Fibroblast of skin of abdomen (primary cell): ENCODE data around the gene CCT7. TPM values are rescaled to one million over a fixed set of nuclear protein-coding genes. Genes with fewer than 3 reads are reported as not detected.
"Not testable (repeated sequence)": the region's sequence is repeated elsewhere in the genome, so short reads cannot be mapped to it uniquely, and the experiment has no call there.

Experiments used
- DNase-seq: peaks from one replicate; pipeline ENCODE4 v3.0.0-alpha.2; 2013
- polyA plus RNA-seq, 2 experiments: library from polyadenylated mRNA; unstranded; fragments of 120-200 nt; gene quantifications; one replicate each; pipeline ENCODE4 v1.2.1, GENCODE V29; 2013; ENCODE audit not compliant: insufficient read length in 2 of 2

CCT7 gene
- 262 TPM for polyA plus RNA-seq (2013, experiment 1 of 2; ENCODE audit: insufficient read length)
- 255 TPM for polyA plus RNA-seq (2013, experiment 2 of 2; ENCODE audit: insufficient read length)

DNA sequence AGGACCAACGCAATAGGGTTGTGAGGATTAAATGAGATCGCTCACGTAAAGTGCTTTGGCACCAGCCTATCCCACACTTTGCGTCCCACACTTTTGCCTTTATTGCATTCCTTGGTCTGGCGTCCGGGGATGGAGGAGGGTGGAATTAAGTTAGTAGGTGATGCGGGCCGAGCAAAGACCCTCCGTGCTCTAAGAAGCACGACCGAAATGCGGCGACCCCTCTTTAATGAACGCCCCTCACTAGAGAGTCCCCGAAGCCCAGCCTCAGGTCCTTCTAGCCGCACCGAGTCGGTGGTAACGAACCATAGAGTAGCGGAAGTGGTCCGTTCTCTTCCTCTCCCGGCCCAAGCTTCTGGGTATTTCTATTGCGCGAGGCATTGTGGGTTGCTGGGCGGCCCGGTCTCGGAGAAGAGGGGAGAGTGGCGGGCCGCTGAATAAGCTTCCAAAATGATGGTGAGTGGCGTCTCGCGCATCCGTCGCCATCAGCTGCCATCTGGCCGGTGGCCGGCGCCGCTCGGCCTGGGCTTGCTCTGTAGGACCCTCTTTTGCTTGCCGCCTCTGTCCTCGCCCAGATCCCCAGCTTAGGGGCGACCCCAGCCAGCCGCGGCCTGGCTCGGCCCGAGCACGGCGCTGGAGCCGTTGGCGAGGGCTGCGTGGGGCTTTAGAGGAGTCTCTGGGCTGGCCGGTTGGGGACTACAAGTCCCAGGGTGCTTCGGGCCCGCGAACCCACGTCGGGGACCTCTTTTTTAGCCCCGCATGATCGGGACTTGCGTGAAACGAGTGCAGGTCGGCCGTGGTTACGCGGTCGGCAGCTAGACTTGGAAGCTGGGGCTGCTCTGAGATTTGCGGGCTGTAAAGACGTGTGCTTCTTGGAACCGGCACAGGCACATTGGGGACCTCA, at the start of gene CCT7:
Gene CCT7, plus strand, starts transcription at position 377 of the 901 bp plus-strand sequence. Its CDS starts 71 bp downstream, at position 448.
- DNase-seq = peak; percentile 91

- DNase-seq = no peak
These were observed 48.1 kb upstream of the CCT7 start for GRCh38 chr2:73185965-73186364.

- DNase-seq = no peak
These were observed 46.6 kb upstream of the CCT7 start for GRCh38 chr2:73187549-73187948.

DNA sequence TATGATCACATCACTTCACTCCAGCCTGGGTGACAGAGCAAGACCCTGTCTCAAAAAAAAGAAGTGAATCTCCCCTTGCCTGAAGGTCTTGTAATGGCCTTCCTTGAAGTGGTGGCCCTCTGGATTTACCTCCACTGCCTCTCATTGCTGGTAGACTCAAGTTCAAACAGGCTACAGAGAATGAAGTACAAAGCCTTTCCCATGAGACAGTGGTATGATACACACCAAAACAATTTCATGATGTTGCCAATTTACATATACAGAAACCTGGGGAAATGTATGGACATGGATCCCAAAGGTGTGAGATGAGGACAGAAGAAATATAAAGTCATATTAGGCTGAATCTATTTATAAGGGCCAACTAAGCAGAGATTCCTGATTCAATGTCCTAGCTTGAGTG, 36.5 kb upstream of the CCT7 start:
- no peak for DNase-seq

DNA sequence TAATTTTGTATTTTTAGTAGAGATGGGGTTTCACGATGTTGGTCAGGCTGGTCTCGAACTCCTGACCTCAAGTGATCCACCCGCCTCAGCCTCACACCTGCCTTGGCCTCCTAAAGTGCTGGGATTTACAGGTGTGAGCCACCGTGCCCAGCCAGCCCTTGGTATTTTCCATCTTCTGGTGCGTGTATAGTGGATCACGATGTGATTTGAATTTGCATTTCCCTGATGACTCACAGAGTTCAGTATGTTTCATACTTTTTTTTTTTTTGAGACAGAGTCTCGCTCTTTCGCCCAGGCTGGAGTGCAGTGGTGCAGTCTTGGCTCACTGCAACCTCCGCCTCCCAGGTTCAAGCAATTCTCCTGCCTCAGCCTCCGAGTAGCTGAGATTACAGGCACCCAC, 33.8 kb upstream of the CCT7 start:
- DNase-seq = not testable (repeated sequence)

- DNase-seq = no peak
These were observed 31.7 kb upstream of the CCT7 start, which contains the start of gene NOTO for GRCh38 chr2:73202156-73203054. Gene NOTO (plus strand): TSS chr2:73202574. CDS start chr2:73202667, 93 bp downstream.

- no peak for DNase-seq
These were observed 30.9 kb upstream of the CCT7 start for GRCh38 chr2:73203055-73203681.

- peak; percentile 76 for DNase-seq
These were observed 28.5 kb upstream of the CCT7 start for GRCh38 chr2:73205611-73206010.

DNA sequence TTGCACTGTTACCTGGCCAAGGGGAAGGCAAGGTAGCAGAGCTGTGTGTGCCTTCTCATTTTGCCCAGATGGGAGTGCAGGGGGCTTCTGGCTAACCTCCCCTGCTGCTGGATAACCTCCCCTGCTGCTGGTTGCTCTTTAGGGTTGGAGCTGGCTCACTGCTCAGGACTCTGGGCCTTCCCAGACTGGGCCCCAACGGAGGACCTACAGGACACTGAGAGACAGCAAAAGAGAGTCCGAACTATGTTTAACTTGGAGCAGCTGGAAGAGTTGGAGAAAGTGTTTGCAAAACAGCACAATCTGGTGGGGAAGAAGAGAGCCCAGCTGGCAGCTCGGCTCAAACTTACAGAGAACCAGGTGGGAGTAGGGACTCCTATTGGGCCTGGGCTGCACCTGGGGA, 25.9 kb upstream of the CCT7 start:
- no peak for DNase-seq

- DNase-seq = no peak
These were observed 24.1 kb upstream of the CCT7 start for GRCh38 chr2:73210019-73210418.

- DNase-seq = no peak
These were observed 23.4 kb upstream of the CCT7 start for GRCh38 chr2:73210696-73211095.

GRCh38 chr2:73212098-73212447, 22.0 kb upstream of the CCT7 start:
- no peak for DNase-seq

DNA sequence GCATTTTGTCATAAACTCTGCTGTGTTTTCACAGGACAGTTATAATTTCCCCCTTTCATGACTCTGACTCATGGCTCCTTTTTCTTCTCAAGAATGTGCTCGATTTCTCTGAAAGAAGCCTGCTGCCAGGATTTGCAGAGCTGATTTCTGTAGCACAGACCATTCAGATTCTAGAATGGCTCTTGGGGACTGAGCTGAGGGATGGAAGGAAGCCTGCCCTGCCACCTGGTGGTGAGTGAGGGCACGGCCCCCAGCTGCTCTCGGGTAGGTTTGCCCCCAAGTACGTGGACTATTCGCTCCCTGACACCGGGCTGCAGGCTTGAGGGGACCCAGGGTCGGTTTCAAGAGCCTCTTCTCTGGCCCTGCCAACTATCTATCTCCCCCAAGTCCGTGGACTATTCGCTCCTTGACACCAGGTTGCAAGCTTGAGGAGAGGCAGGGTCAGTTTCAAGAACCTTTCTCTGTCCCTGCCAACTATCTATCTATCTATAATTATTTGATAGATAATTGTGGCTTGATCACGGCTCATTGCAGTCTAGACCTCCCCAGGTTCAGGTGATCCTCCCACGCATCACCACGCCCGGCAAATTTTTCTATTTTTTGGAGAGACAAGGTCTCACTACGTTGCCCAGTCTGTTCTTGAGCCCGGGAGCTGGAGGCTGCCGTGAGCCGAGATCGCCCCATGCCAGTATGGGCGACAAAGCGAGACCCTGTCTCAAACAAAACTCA, 21.5 kb upstream of the CCT7 start:
- peak; percentile 80 for DNase-seq

DNA sequence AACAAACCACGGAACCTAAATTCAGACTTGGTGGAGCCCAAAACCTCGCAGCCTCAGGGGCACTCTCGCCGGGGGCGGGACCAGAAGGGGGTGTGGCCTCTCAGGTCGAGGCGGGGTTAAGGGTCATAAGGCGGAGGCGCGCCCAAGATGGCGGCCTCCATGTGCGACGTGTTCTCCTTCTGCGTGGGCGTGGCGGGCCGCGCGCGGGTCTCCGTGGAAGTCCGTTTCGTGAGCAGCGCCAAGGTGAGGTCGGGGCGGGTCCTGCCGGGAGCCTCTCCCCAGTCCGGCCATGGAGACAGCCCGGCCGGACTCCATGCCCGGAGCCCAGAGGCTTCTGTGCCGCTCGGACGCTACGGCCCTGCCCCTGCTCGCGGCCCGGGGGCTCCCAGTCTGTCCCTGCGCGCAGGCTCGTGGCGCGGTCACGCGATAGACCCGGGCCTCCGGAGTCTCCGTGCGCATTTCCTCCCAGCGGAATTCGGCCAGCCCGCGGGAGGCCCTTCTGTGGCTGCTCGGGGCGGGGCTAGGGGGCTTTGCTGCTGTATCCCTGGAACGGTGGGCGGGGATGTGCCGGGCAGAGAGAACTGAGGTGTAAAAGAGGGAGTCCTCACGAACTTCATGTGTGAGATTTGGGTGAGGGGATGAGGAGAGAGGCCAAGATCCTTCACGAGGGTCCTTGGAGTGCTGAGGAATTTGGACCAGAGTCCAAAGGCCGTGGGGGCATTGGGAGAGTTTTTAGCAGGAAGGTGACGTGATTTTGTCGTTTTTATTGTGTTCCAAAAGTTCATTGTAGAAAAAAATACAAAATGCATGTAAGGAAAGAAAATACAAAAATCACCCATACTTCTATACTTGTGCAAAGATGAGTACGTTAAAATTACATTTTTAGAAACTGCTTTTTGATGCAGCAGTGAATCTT, 19.7 kb upstream of the CCT7 start, which contains the start of gene SMYD5:
Gene SMYD5, plus strand, starts transcription at position 126 of the 916 bp plus-strand sequence. Its CDS starts 22 bp downstream, at position 148.
- DNase-seq = peak; percentile 81

- no peak for DNase-seq
These were observed 18.9 kb upstream of the CCT7 start for GRCh38 chr2:73215254-73215653.

- DNase-seq = no peak
These were observed 16.9 kb upstream of the CCT7 start for GRCh38 chr2:73217160-73217559.

GRCh38 chr2:73217826-73218225, 16.3 kb upstream of the CCT7 start:
- no peak for DNase-seq

GRCh38 chr2:73218298-73218697, 15.8 kb upstream of the CCT7 start:
- DNase-seq = no peak

DNA sequence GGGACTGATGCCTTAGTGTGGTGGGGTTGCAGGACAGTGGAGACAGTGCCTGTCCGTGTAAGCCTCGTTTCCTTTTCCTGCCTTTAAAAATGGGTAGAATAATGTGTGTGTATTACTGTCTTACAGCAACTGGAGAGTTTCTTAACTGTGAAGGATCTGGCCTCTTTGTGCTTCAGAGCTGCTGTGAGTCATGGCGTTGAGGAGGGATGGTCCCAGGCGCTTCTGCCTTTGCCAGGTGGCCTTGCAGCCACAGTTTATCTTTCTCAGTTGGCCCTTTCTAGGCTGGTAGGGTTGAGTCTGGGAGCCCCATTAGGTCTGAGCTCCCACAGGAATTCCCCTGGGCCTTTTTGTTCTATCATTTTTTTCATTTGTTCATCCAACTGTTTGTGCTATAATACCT, 10.3 kb upstream of the CCT7 start:
- no peak for DNase-seq

- DNase-seq = no peak
These were observed 8.4 kb upstream of the CCT7 start for GRCh38 chr2:73225513-73226360.
